Stomach smooth muscle (tissue), 2 donors: Measurements from ENCODE around the gene ELK1.

Experiments
- H3K27ac ChIP-seq: one replicate; pipeline ENCODE4 v1.7.0; 2013; ENCODE audit warnings: mild to moderate bottlenecking, low read length, inconsistent platforms
- H3K27me3 ChIP-seq, 2 donors: one replicate each; pipeline ENCODE4 v1.7.0; 2013; ENCODE audit warnings: low read length in 2 of 2; ENCODE audit not compliant: insufficient read depth in 2 of 2, control insufficient read depth in 1 of 2
- H3K36me3 ChIP-seq, 2 donors: one replicate each; pipeline ENCODE4 v1.7.0; 2013; ENCODE audit warnings: low read length in 2 of 2; ENCODE audit not compliant: control insufficient read depth in 2 of 2, insufficient read depth in 2 of 2
- H3K4me1 ChIP-seq: one replicate; pipeline ENCODE4 v1.7.0; 2013; ENCODE audit warnings: low read length; ENCODE audit not compliant: control insufficient read depth, insufficient read depth
- H3K4me3 ChIP-seq, 2 donors: one replicate each; pipeline ENCODE4 v1.7.0; 2013; ENCODE audit warnings: low read length in 2 of 2
- H3K9ac ChIP-seq, 2 donors: one replicate each; pipeline ENCODE4 v1.7.0; 2013; ENCODE audit warnings: low read length in 2 of 2, mild to moderate bottlenecking in 1 of 2
- H3K9me3 ChIP-seq, 2 donors: one replicate each; pipeline ENCODE4 v1.7.0; 2013; ENCODE audit warnings: low read length in 2 of 2; ENCODE audit not compliant: control insufficient read depth in 2 of 2
- donor health status: healthy.
- donor health status: Pancreatic carcinoma.

The ELK1 gene

GRCh38 chrX:47645530-47645929 is 4.8 kb downstream of the ELK1 start:
- peaks cover 0 to 6% of the 10 kb centered on the region in 2 donors for H3K27me3 ChIP-seq
- H3K4me1 ChIP-seq, result peaks cover 9% of the 10 kb centered on the region
- no peak overlapping the region for H3K27ac ChIP-seq
- H3K9me3 ChIP-seq, result peaks cover 0 to 4% of the 10 kb centered on the region in 2 donors
- H3K4me3 ChIP-seq, result no peak overlapping the region
- no peaks in the 10 kb centered on the region for H3K36me3 ChIP-seq
- no peak overlapping the region for H3K9ac ChIP-seq

- Histone ChIP-seq H3K27me3 (peaks cover 0 to 6% of the 10 kb centered on the region in 2 donors), H3K36me3 (peaks cover 0 to 4% of the 10 kb centered on the region in 2 donors), H3K4me1 (peaks cover 9% of the 10 kb centered on the region), H3K9ac (no peak overlapping the region), H3K9me3 (peaks cover 0 to 8% of the 10 kb centered on the region in 2 donors), H3K27ac (no peak overlapping the region), H3K4me3 (no peak overlapping the region)
These were observed 5.7 kb downstream of the ELK1 start for GRCh38 chrX:47644557-47645091.

GRCh38 chrX:47643926-47644325 is 6.4 kb downstream of the ELK1 start:
- Histone ChIP-seq H3K9ac (no peak overlapping the region), H3K4me3 (no peak overlapping the region), H3K9me3 (peaks cover 0 to 8% of the 10 kb centered on the region in 2 donors), H3K36me3 (peaks cover 3 to 7% of the 10 kb centered on the region in 2 donors), H3K4me1 (peaks cover 5% of the 10 kb centered on the region), H3K27ac (no peak overlapping the region), H3K27me3 (peaks cover 0 to 4% of the 10 kb centered on the region in 2 donors)

- Histone ChIP-seq H3K4me3 (no peak overlapping the region), H3K4me1 (no peaks in the 10 kb centered on the region), H3K36me3 (peaks cover 12 to 22% of the 10 kb centered on the region in 2 donors), H3K9ac (no peak overlapping the region), H3K27me3 (peaks cover 0 to 11% of the 10 kb centered on the region in 2 donors), H3K27ac (no peak overlapping the region), H3K9me3 (peaks cover 0 to 8% of the 10 kb centered on the region in 2 donors)
These were observed 11.5 kb downstream of the ELK1 start for GRCh38 chrX:47638816-47639215.

- no peak overlapping the region for H3K4me3 ChIP-seq
- H3K27ac ChIP-seq, result no peak overlapping the region
These were observed 12.7 kb downstream of the ELK1 start for GRCh38 chrX:47637546-47638195.

GRCh38 chrX:47634871-47635575 is 15.3 kb downstream of the ELK1 start:
- H3K4me3 ChIP-seq, result no peak overlapping the region
- peaks cover 12 to 20% of the 10 kb centered on the region in 2 donors for H3K36me3 ChIP-seq
- H3K27me3 ChIP-seq, result peaks cover 0 to 8% of the 10 kb centered on the region in 2 donors
- H3K4me1 ChIP-seq, result no peaks in the 10 kb centered on the region
- H3K9ac ChIP-seq, result no peak overlapping the region
- no peak overlapping the region for H3K27ac ChIP-seq
- peaks cover 0 to under 1% of the 10 kb centered on the region in 2 donors for H3K9me3 ChIP-seq

More at GRCh38 chrX:47637546-47638195, 12.7 kb downstream of the ELK1 start:
- Histone ChIP-seq H3K9ac (no peak overlapping the region), H3K4me1 (no peaks in the 10 kb centered on the region), H3K9me3 (peaks cover 0 to 8% of the 10 kb centered on the region in 2 donors), H3K27me3 (peaks cover 0 to 8% of the 10 kb centered on the region in 2 donors), H3K36me3 (peaks cover 12 to 22% of the 10 kb centered on the region in 2 donors)

- peaks cover 9 to 15% of the 10 kb centered on the region in 2 donors for H3K36me3 ChIP-seq
- peaks cover 0 to 8% of the 10 kb centered on the region in 2 donors for H3K27me3 ChIP-seq
- no peak overlapping the region for H3K27ac ChIP-seq
- no peaks in the 10 kb centered on the region for H3K9me3 ChIP-seq
- no peak overlapping the region for H3K4me3 ChIP-seq
- H3K9ac ChIP-seq, result no peak overlapping the region
- H3K4me1 ChIP-seq, result no peaks in the 10 kb centered on the region
These were observed 16.4 kb downstream of the ELK1 start for GRCh38 chrX:47633689-47634590.

- Histone ChIP-seq H3K36me3 (peaks cover 0 to 7% of the 10 kb centered on the region in 2 donors), H3K9me3 (no peaks in the 10 kb centered on the region), H3K4me1 (no peaks in the 10 kb centered on the region), H3K9ac (no peak overlapping the region), H3K4me3 (no peak overlapping the region), H3K27me3 (peaks cover 0 to 12% of the 10 kb centered on the region in 2 donors), H3K27ac (no peak overlapping the region)
These were observed 17.7 kb downstream of the ELK1 start for GRCh38 chrX:47632666-47633065.

GRCh38 chrX:47631676-47632075 is 18.7 kb downstream of the ELK1 start:
- no peak overlapping the region for H3K9ac ChIP-seq
- H3K4me3 ChIP-seq, result no peak overlapping the region
- peaks cover 0 to 7% of the 10 kb centered on the region in 2 donors for H3K36me3 ChIP-seq
- H3K27me3 ChIP-seq, result peaks cover 0 to 12% of the 10 kb centered on the region in 2 donors
- H3K4me1 ChIP-seq, result no peaks in the 10 kb centered on the region
- no peak overlapping the region for H3K27ac ChIP-seq
- H3K9me3 ChIP-seq, result no peaks in the 10 kb centered on the region
